IPS-18a (cell line): ENCODE measurements around the gene ARSG.

ENCODE experiments used
- H3K27ac ChIP-seq: one replicate; pipeline ENCODE4 v1.5.1; 2013; ENCODE audit warnings: low read length
- H3K27me3 ChIP-seq: one replicate; pipeline ENCODE4 v1.6.1; 2013; ENCODE audit warnings: mild to moderate bottlenecking, low read length; ENCODE audit not compliant: control insufficient read depth, insufficient read depth
- H3K36me3 ChIP-seq: one replicate; pipeline ENCODE4 v1.6.1; 2013; ENCODE audit warnings: low read depth, low read length; ENCODE audit not compliant: control insufficient read depth
- H3K4me1 ChIP-seq: one replicate; pipeline ENCODE4 v1.6.1; 2013; ENCODE audit warnings: low read depth, low read length; ENCODE audit not compliant: control insufficient read depth
- H3K4me3 ChIP-seq: one replicate; pipeline ENCODE4 v1.5.1; 2013; ENCODE audit warnings: low read length
- H3K9ac ChIP-seq: one replicate; pipeline ENCODE4 v1.6.1; 2013; ENCODE audit warnings: mild to moderate bottlenecking, low read length, moderate library complexity
- H3K9me3 ChIP-seq: one replicate; pipeline ENCODE4 v1.6.1; 2013; ENCODE audit warnings: low read depth, low read length; ENCODE audit not compliant: control insufficient read depth

Gene ARSG

GRCh38 chr17:68310152-68310551 lies 18.9 kb downstream of the ARSG start:
- Histone ChIP-seq H3K27ac (no peak overlapping the region), H3K27me3 (no peaks in the 10 kb centered on the region), H3K4me3 (no peak overlapping the region), H3K4me1 (no peaks in the 10 kb centered on the region), H3K36me3 (no peaks in the 10 kb centered on the region), H3K9me3 (no peaks in the 10 kb centered on the region), H3K9ac (no peak overlapping the region)

- Histone ChIP-seq H3K27me3 (no peaks in the 10 kb centered on the region), H3K9me3 (no peaks in the 10 kb centered on the region), H3K27ac (no peak overlapping the region), H3K4me3 (no peak overlapping the region), H3K9ac (no peak overlapping the region), H3K4me1 (peaks cover 3% of the 10 kb centered on the region), H3K36me3 (no peaks in the 10 kb centered on the region)
These were observed 23.7 kb downstream of the ARSG start for GRCh38 chr17:68314916-68315535.

GRCh38 chr17:68315930-68316329 lies 24.6 kb downstream of the ARSG start:
- Histone ChIP-seq H3K9me3 (no peaks in the 10 kb centered on the region), H3K27ac (no peak overlapping the region), H3K4me1 (peaks cover 3% of the 10 kb centered on the region), H3K36me3 (no peaks in the 10 kb centered on the region), H3K27me3 (no peaks in the 10 kb centered on the region), H3K4me3 (no peak overlapping the region), H3K9ac (no peak overlapping the region)

- H3K4me3 ChIP-seq, result no peak overlapping the region
- no peaks in the 10 kb centered on the region for H3K36me3 ChIP-seq
- no peak overlapping the region for H3K9ac ChIP-seq
- no peak overlapping the region for H3K27ac ChIP-seq
- peaks cover 9% of the 10 kb centered on the region for H3K4me1 ChIP-seq
- no peaks in the 10 kb centered on the region for H3K27me3 ChIP-seq
- H3K9me3 ChIP-seq, result no peaks in the 10 kb centered on the region
These were observed 26.2 kb downstream of the ARSG start for GRCh38 chr17:68317458-68317857.

- no peak overlapping the region for H3K4me3 ChIP-seq
- no peak overlapping the region for H3K9ac ChIP-seq
- H3K4me1 ChIP-seq, result peaks cover 9% of the 10 kb centered on the region
- H3K36me3 ChIP-seq, result no peaks in the 10 kb centered on the region
- no peaks in the 10 kb centered on the region for H3K9me3 ChIP-seq
- no peak overlapping the region for H3K27ac ChIP-seq
- no peaks in the 10 kb centered on the region for H3K27me3 ChIP-seq
These were observed 27.1 kb downstream of the ARSG start for GRCh38 chr17:68318103-68318991.

GRCh38 chr17:68319410-68320162 lies 28.3 kb downstream of the ARSG start:
- H3K4me1 ChIP-seq, result peaks cover 9% of the 10 kb centered on the region
- H3K27me3 ChIP-seq, result no peaks in the 10 kb centered on the region
- no peak overlapping the region for H3K27ac ChIP-seq
- no peaks in the 10 kb centered on the region for H3K9me3 ChIP-seq
- no peak overlapping the region for H3K9ac ChIP-seq
- no peaks in the 10 kb centered on the region for H3K36me3 ChIP-seq
- H3K4me3 ChIP-seq, result no peak overlapping the region

GRCh38 chr17:68320311-68320865 lies 29.1 kb downstream of the ARSG start:
- no peak overlapping the region for H3K9ac ChIP-seq
- H3K27me3 ChIP-seq, result no peaks in the 10 kb centered on the region
- peaks cover 9% of the 10 kb centered on the region for H3K4me1 ChIP-seq
- H3K27ac ChIP-seq, result no peak overlapping the region
- H3K4me3 ChIP-seq, result no peak overlapping the region
- no peaks in the 10 kb centered on the region for H3K36me3 ChIP-seq
- H3K9me3 ChIP-seq, result no peaks in the 10 kb centered on the region

- no peak overlapping the region for H3K9ac ChIP-seq
- H3K27me3 ChIP-seq, result no peaks in the 10 kb centered on the region
- no peaks in the 10 kb centered on the region for H3K9me3 ChIP-seq
- no peaks in the 10 kb centered on the region for H3K36me3 ChIP-seq
- peaks cover 9% of the 10 kb centered on the region for H3K4me1 ChIP-seq
- H3K27ac ChIP-seq, result no peak overlapping the region
- no peak overlapping the region for H3K4me3 ChIP-seq
These were observed 29.8 kb downstream of the ARSG start for GRCh38 chr17:68320943-68321555.

- no peak overlapping the region for H3K9ac ChIP-seq
- no peak overlapping the region for H3K27ac ChIP-seq
- H3K27me3 ChIP-seq, result no peaks in the 10 kb centered on the region
- no peaks in the 10 kb centered on the region for H3K36me3 ChIP-seq
- no peaks in the 10 kb centered on the region for H3K9me3 ChIP-seq
- peaks cover 9% of the 10 kb centered on the region for H3K4me1 ChIP-seq
- H3K4me3 ChIP-seq, result no peak overlapping the region
These were observed 30.3 kb downstream of the ARSG start for GRCh38 chr17:68321556-68321954.

- Histone ChIP-seq H3K4me3 (no peak overlapping the region), H3K27me3 (no peaks in the 10 kb centered on the region), H3K9me3 (no peaks in the 10 kb centered on the region), H3K27ac (no peak overlapping the region), H3K9ac (no peak overlapping the region), H3K4me1 (peaks cover 9% of the 10 kb centered on the region), H3K36me3 (no peaks in the 10 kb centered on the region)
These were observed 31.3 kb downstream of the ARSG start for GRCh38 chr17:68322630-68323029.

GRCh38 chr17:68324114-68324513 lies 32.8 kb downstream of the ARSG start:
- Histone ChIP-seq H3K27ac (no peak overlapping the region), H3K4me3 (no peak overlapping the region), H3K36me3 (no peaks in the 10 kb centered on the region), H3K9ac (no peak overlapping the region), H3K27me3 (no peaks in the 10 kb centered on the region), H3K4me1 (peaks cover 6% of the 10 kb centered on the region), H3K9me3 (no peaks in the 10 kb centered on the region)
